K562 (cell line): ENCODE measurements around the gene CELF4. TPM values are rescaled to one million over a fixed set of nuclear protein-coding genes. Genes with fewer than 3 reads are reported as not detected.
A peak's percentile ranks its signal among the peaks of the same experiment; 100 is the strongest.

Experiments used
- ARID3B ChIP-seq: fragments of 250-450 bp; sonication (Bioruptor Pico); IDR thresholded peaks from 2 replicates; pipeline ENCODE4 v1.4.0; 2020; ENCODE audit warnings: borderline replicate concordance
- CUX1 ChIP-seq: fragments of 200-800 bp; sonication (Bioruptor generic); IDR thresholded peaks from 2 replicates; pipeline ENCODE4 v1.6.1; 2016; ENCODE audit warnings: missing genetic modification characterization, missing compliant biosample characterization
- DACH1 ChIP-seq: fragments of 450-650 bp; IDR thresholded peaks from 2 replicates; pipeline ENCODE4 v1.6.1; 2018; ENCODE audit not compliant: partially characterized antibody
- FOXJ2 ChIP-seq: fragments of 200-800 bp; sonication (Bioruptor generic); IDR thresholded peaks from 2 replicates; pipeline ENCODE4 v1.6.1; 2016; ENCODE audit warnings: missing genetic modification characterization, missing compliant biosample characterization
- FOXJ3 ChIP-seq: sonication (generic); formaldehyde crosslinking; IDR thresholded peaks from 2 replicates; pipeline ENCODE4 v1.4.0; 2020; ENCODE audit warnings: mild to moderate bottlenecking, missing genetic modification reagents
- HIVEP1 ChIP-seq: fragments of 250-450 bp; sonication (Bioruptor Pico); IDR thresholded peaks from 2 replicates; pipeline ENCODE4 v1.4.0; 2020; ENCODE audit warnings: mild to moderate bottlenecking
- HSF4 ChIP-seq: fragments of 250-450 bp; sonication (Bioruptor Pico); IDR thresholded peaks from 2 replicates; pipeline ENCODE4 v2.1.2; 2022; ENCODE audit warnings: mild to moderate bottlenecking, moderate library complexity, borderline replicate concordance
- NCOA1 ChIP-seq: fragments of 450-650 bp; IDR thresholded peaks from 2 replicates; pipeline ENCODE4 v1.6.1; 2016; ENCODE audit warnings: low read depth
- PBX2 ChIP-seq, 2 experiments: IDR thresholded peaks in 1 of 2; conservative IDR thresholded peaks in 1 of 2; 2 replicates each; pipeline ENCODE4 v1.6.1; 2016; ENCODE audit warnings: low read depth in 2 of 2, mild to moderate bottlenecking in 1 of 2, missing compliant biosample characterization in 1 of 2, missing genetic modification characterization in 1 of 2, moderate library complexity in 1 of 2
- POU5F1 ChIP-seq: fragments of 150-350 bp; IDR thresholded peaks from 2 replicates; pipeline ENCODE4 v1.6.1; 2014; ENCODE audit warnings: borderline replicate concordance, low read length, low read depth, mild to moderate bottlenecking; ENCODE audit not compliant: partially characterized antibody
- THRB ChIP-seq: fragments of 450-650 bp; formaldehyde crosslinking; conservative IDR thresholded peaks from 2 replicates; pipeline ENCODE4 v1.4.0; 2022; ENCODE audit warnings: mild to moderate bottlenecking, missing genetic modification characterization
- ZNF280B ChIP-seq: fragments of 250-450 bp; sonication (Bioruptor Pico); IDR thresholded peaks from 2 replicates; pipeline ENCODE4 v1.5.1; 2021; ENCODE audit warnings: mild to moderate bottlenecking
- ZNF384 ChIP-seq: IDR thresholded peaks from 2 replicates; pipeline ENCODE4 v1.6.1; 2012; ENCODE audit warnings: low read depth, low read length, improper control_type of control experiment
- ZNF583 ChIP-seq: fragments of 250-450 bp; sonication (Bioruptor Pico); IDR thresholded peaks from 2 replicates; pipeline ENCODE4 v1.4.0; 2020
- polyA plus RNA-seq, 8 experiments: library from polyadenylated mRNA; depleted of rRNA in 4 of 8; stranded (reverse) in 5 of 8; unstranded in 3 of 8; fragments of >200 nt; fragmentation: Nextera tagmentation in 2 of 8; fragmentation: Illumina TruSeq in 1 of 8; extraction: Ambion mirVana in 2 of 8; extraction: Trizol in 1 of 8; gene quantifications; 2 replicates each; pipeline versions ENCODE4 v1.2.1 to v1.2.3, GENCODE V29; 2011 to 2014; ENCODE audit warnings: inconsistent platforms in 1 of 8, missing spikeins in 1 of 8
- total RNA-seq, 7 experiments: library from RNA; depleted of rRNA in 6 of 7; stranded (reverse); fragments of >200 nt in 6 of 7; fragmentation: Illumina TruSeq in 2 of 7; extraction: Trizol in 2 of 7; gene quantifications; 2 replicates each; pipeline versions ENCODE4 v1.2.1 to v1.2.3, GENCODE V29; 2011 to 2021; ENCODE audit warnings: low replicate concordance in 1 of 7

The CELF4 gene
- total and polyA plus RNA-seq, 9 of the 15 experiments (the other 6 are each of a cell fraction or from before 2014, with no cell fraction given) = 0.04 to 0.24 (median 0.07) TPM; not detected in 3

GRCh38 chr18:37270038-37270665, 295.4 kb downstream of the CELF4 start (continued):
- no peak for TF ChIP-seq CUX1 (CRISPR knock-in tag)
- TF ChIP-seq ZNF384 = 0 out of 2 replicates have a peak, but pooled peaks have one; percentile 39
- TF ChIP-seq ZNF280B (CRISPR knock-in tag) = no peak
- 0 out of 2 replicates have a peak, but pooled peaks have one; percentile 62 for TF ChIP-seq THRB (CRISPR knock-in tag)
- peak; percentile 34 for TF ChIP-seq POU5F1
- TF ChIP-seq NCOA1 = peak; percentile 100
- TF ChIP-seq DACH1 = no peak
- peak; percentile 92 for TF ChIP-seq FOXJ2
- TF ChIP-seq HIVEP1 = 0 out of 2 replicates have a peak, but pooled peaks have one; percentile 63
- TF ChIP-seq ZNF583 = peak; percentile 92
- TF ChIP-seq ARID3B (CRISPR knock-in tag) = no peak
- TF ChIP-seq FOXJ3 (CRISPR knock-in tag) = peak; percentile 94
- TF ChIP-seq PBX2 (CRISPR knock-in tag; IDR thresholded peaks at IDR 0.05; ENCODE audit: low read depth) = peak; percentile 88
- peak; percentile 73 for TF ChIP-seq PBX2 (tag; conservative IDR thresholded peaks at IDR 0.05; ENCODE audit: low read depth)
- peak; percentile 49; the same call in 1 of the 2 replicates for TF ChIP-seq HSF4
